ENCODE measurements around the gene DYDC1. TPM values are rescaled to one million over a fixed set of nuclear protein-coding genes. Genes with fewer than 3 reads are reported as not detected.

The DYDC1 gene
- polyA plus RNA-seq, 1 of the 3 experiments (the other 2 are of a cell fraction) = not detected

- Histone ChIP-seq H3K9me2 (no peaks in the 10 kb centered on the region), H3K4me2 (no peak overlapping the region), H3K27me3 (ENCODE audit: insufficient read depth) (no peaks in the 10 kb centered on the region; the same call in 1 of the 2 replicates), H3K4me1 (ENCODE audit: control insufficient read depth in 1 of 2, insufficient read depth in 2 of 2, low read depth in 1 of 2, low read length in 1 of 2) (peaks cover 0 to 8% of the 10 kb centered on the region in 2 experiments; a peak in 1 of 4 replicates), H3K79me2 (ENCODE audit: insufficient read depth) (no peaks in the 10 kb centered on the region), H3F3A (replicated peaks; ENCODE audit: insufficient read depth) (no peaks in the 10 kb centered on the region), H3K27ac (ENCODE audit: low read depth in 2 of 2, low read length in 1 of 2) (no peak overlapping the region), H3K36me3 (replicated peaks in 1 of 2; ENCODE audit: control insufficient read depth in 1 of 2, insufficient read depth in 2 of 2, low read length in 1 of 2) (no peaks in the 10 kb centered on the region), H3K4me3 (ENCODE audit: low read depth in 2 of 2, low read length in 1 of 2) (no peak overlapping the region), H3K9me3 (no peaks in the 10 kb centered on the region), H4K20me1 (ENCODE audit: insufficient read depth) (no peaks in the 10 kb centered on the region), H3K9ac (no peak overlapping the region), H2AFZ (ENCODE audit: low read depth) (no peak overlapping the region)
- ChIA-PET POLR2A (no interaction called here), CTCF (interaction anchor here (0.7 to 1.0 kb wide), 2 partner anchors 44 to 106 kb away, joined by 3 read pairs; no protein-coding TSS in a partner anchor)
- TF ChIP-seq USF1 (IDR thresholded peaks at IDR 0.05; ENCODE audit: borderline replicate concordance, low read depth) = no peak
- no peak for TF ChIP-seq JUND (IDR thresholded peaks at IDR 0.05)
- no peak for TF ChIP-seq RFX5 (IDR thresholded peaks at IDR 0.05; ENCODE audit: low read length)
- TF ChIP-seq SIN3A (IDR thresholded peaks at IDR 0.05; ENCODE audit: borderline replicate concordance, low read depth, low read length) = no peak
- no peak for TF ChIP-seq NFIC (IDR thresholded peaks at IDR 0.05; ENCODE audit: borderline replicate concordance)
- no peak for TF ChIP-seq CHD2 (IDR thresholded peaks at IDR 0.05; ENCODE audit: low read length, partially characterized antibody)
- TF ChIP-seq MXI1 (IDR thresholded peaks at IDR 0.05; ENCODE audit: low read depth, low read length) = no peak
- TF ChIP-seq YY1 (IDR thresholded peaks at IDR 0.05; ENCODE audit: low read depth) = no peak
- TF ChIP-seq MEF2A (IDR thresholded peaks at IDR 0.05; ENCODE audit: borderline replicate concordance, low read depth) = no peak
- TF ChIP-seq TCF12 (IDR thresholded peaks at IDR 0.05) = no peak
- TF ChIP-seq GABPA (IDR thresholded peaks at IDR 0.05; ENCODE audit: low read depth) = no peak
- TF ChIP-seq CTCF (IDR thresholded peaks at IDR 0.05) = no peak
- DNase-seq = no peak
- WGBS (ENCODE audit: low lambda C conversion rate) = 63% methylated on average over 6 of the region's 8 CpGs
These were observed 43.7 kb upstream of the DYDC1 start for GRCh38 chr10:80400136-80400804.

GRCh38 chr10:80397014-80397413, 40.5 kb upstream of the DYDC1 start:
- TF ChIP-seq YY1 (IDR thresholded peaks at IDR 0.05; ENCODE audit: low read depth) (no peak), CHD2 (IDR thresholded peaks at IDR 0.05; ENCODE audit: low read length, partially characterized antibody) (no peak), MXI1 (IDR thresholded peaks at IDR 0.05; ENCODE audit: low read depth, low read length) (no peak), PBX3 (IDR thresholded peaks at IDR 0.05) (no peak), ZBTB33 (IDR thresholded peaks at IDR 0.05; ENCODE audit: borderline replicate concordance, low read depth) (no peak), USF1 (IDR thresholded peaks at IDR 0.05; ENCODE audit: borderline replicate concordance, low read depth) (no peak), POLR2AphosphoS5 (IDR thresholded peaks at IDR 0.05; ENCODE audit: low read depth, low read length) (no peak), USF2 (IDR thresholded peaks at IDR 0.05; ENCODE audit: borderline replicate concordance, low read depth, low read length) (no peak), TCF12 (IDR thresholded peaks at IDR 0.05) (no peak)
- no peak for DNase-seq
- no peak overlapping the region for H3K9ac ChIP-seq
- H3K36me3 ChIP-seq (replicated peaks in 1 of 2; ENCODE audit: control insufficient read depth in 1 of 2, insufficient read depth in 2 of 2, low read length in 1 of 2) = no peaks in the 10 kb centered on the region
- no peaks in the 10 kb centered on the region for H4K20me1 ChIP-seq (ENCODE audit: insufficient read depth)
- ChIA-PET CTCF (interaction anchor here (0.7 to 4.4 kb wide), 7 partner anchors 9 to 108 kb away, joined by 3 to 23 read pairs (median 4); no protein-coding TSS in a partner anchor), POLR2A (no interaction called here)
- no peak overlapping the region for H3K4me3 ChIP-seq (ENCODE audit: low read depth in 2 of 2, low read length in 1 of 2)
- no peaks in the 10 kb centered on the region for H3K79me2 ChIP-seq (ENCODE audit: insufficient read depth)
- no peak overlapping the region for H3K4me2 ChIP-seq
- WGBS (ENCODE audit: low lambda C conversion rate) = 65% methylated on average over 2 of the region's 2 CpGs
- no peak overlapping the region for H3K27ac ChIP-seq (ENCODE audit: low read depth in 2 of 2, low read length in 1 of 2)
- no peak overlapping the region for H2AFZ ChIP-seq (ENCODE audit: low read depth)
- H3K9me2 ChIP-seq = no peaks in the 10 kb centered on the region
- H3K4me1 ChIP-seq (ENCODE audit: control insufficient read depth in 1 of 2, insufficient read depth in 2 of 2, low read depth in 1 of 2, low read length in 1 of 2) = peaks cover 0 to 8% of the 10 kb centered on the region in 2 experiments; a peak in 1 of 4 replicates
- H3F3A ChIP-seq (replicated peaks; ENCODE audit: insufficient read depth) = no peaks in the 10 kb centered on the region
- no peaks in the 10 kb centered on the region for H3K9me3 ChIP-seq
- H3K27me3 ChIP-seq (ENCODE audit: insufficient read depth) = no peaks in the 10 kb centered on the region; the same call in 1 of the 2 replicates
